Transverse colon (tissue), 4 donors: ENCODE data around the gene PPARA. TPM values are rescaled to one million over a fixed set of nuclear protein-coding genes. Genes with fewer than 3 reads are reported as not detected.
A peak's percentile ranks its signal among the peaks of the same experiment; 100 is the strongest.

ENCODE experiments used
- DNase-seq: peaks from one replicate; pipeline ENCODE4 v3.0.0-alpha.2; 2019
- H3K27ac ChIP-seq, 4 donors: fragments of 200-600 bp; sonication (generic); 2 replicates each; pipeline ENCODE4 v1.5.1; 2016 to 2018; ENCODE audit warnings: inconsistent platforms in 4 of 4
- H3K27me3 ChIP-seq: fragments of 200-600 bp; sonication (generic); 2 replicates; pipeline ENCODE4 v1.5.1; 2017; ENCODE audit warnings: inconsistent platforms
- H3K36me3 ChIP-seq, 4 donors: fragments of 200-600 bp; sonication (generic); 2 replicates each; pipeline ENCODE4 v1.5.1; 2017 to 2019; ENCODE audit warnings: inconsistent platforms in 4 of 4
- H3K4me1 ChIP-seq, 4 donors: fragments of 200-600 bp; sonication (generic); 2 replicates each; pipeline ENCODE4 v1.5.1; 2017 to 2020; ENCODE audit warnings: inconsistent platforms in 4 of 4
- H3K4me3 ChIP-seq, 4 donors: fragments of 200-600 bp; sonication (generic); 1 replicate in 1 of 4; 2 replicates in 3 of 4; pipeline versions ENCODE4 v1.5.1 to v1.6.1; 2017 to 2019; ENCODE audit warnings: inconsistent platforms in 4 of 4
- H3K9me3 ChIP-seq, 2 donors: fragments of 200-600 bp; sonication (generic); 2 replicates each; pipeline ENCODE4 v1.5.1; 2017 to 2019; ENCODE audit warnings: inconsistent platforms in 2 of 2
- CTCF ChIP-seq, 5 experiments: fragments of 200-600 bp in 3 of 5; fragments of 450-650 bp in 2 of 5; sonication (generic) in 3 of 5; IDR thresholded peaks; 1 replicate in 2 of 5; 2 replicates in 3 of 5; pipeline ENCODE4 v1.5.1; 2016 to 2017; ENCODE audit warnings: antibody characterized with exemption in 5 of 5, inconsistent platforms in 3 of 5, mild to moderate bottlenecking in 2 of 5, moderate library complexity in 1 of 5
- EP300 ChIP-seq: sonication (generic); formaldehyde crosslinking; IDR thresholded peaks from one replicate; pipeline ENCODE4 v1.6.1; 2017; ENCODE audit warnings: antibody characterized with exemption, low read depth
- POLR2A ChIP-seq: fragments of 450-650 bp; IDR thresholded peaks from one replicate; pipeline ENCODE4 v1.6.1; 2016; ENCODE audit warnings: antibody characterized with exemption, mild to moderate bottlenecking, moderate library complexity
- POLR2AphosphoS5 ChIP-seq, 3 donors: sonication (generic); formaldehyde crosslinking; IDR thresholded peaks; one replicate each; pipeline ENCODE4 v1.6.1; 2016; ENCODE audit warnings: antibody characterized with exemption in 3 of 3
- WGBS, 2 donors: methylation state at CpG; one replicate each; pipeline ENCODE4 v1.1.5; 2018; ENCODE audit warnings: low coverage in 1 of 2; 5-methylcytosine and 5-hydroxymethylcytosine counted together
- in situ Hi-C, 4 donors: fragments of 200-750 bp; cut with MboI; loops; one replicate each; pipeline versions ENCODE4 v1.15.0 to v1.15.1; 2017; ENCODE audit warnings: low sequenced_read_pairs in 3 of 4, low pct_ligation_motif_present in 1 of 4, low pct_unique_long_range_greater_than_20kb in 1 of 4
- intact Hi-C: fragments of 100-400 bp; cut with DNase I; formaldehyde crosslinking; loops from one replicate; pipeline ENCODE4 v1.15.1; 2023; ENCODE audit warnings: low total_unique reads
- total RNA-seq, 4 donors: library from RNA; depleted of rRNA; stranded (reverse); fragments of >200 nt; gene quantifications; one replicate each; pipeline ENCODE4 v1.1.0, GENCODE V29; 2016

The PPARA gene
- total RNA-seq, 4 donors from 2014 or later = 52.0 to 88.1 (median 74.7) TPM

GRCh38 chr22:46105494-46106278 is 44.6 kb upstream of the PPARA start:
- DNase-seq = peak; percentile 69

DNA sequence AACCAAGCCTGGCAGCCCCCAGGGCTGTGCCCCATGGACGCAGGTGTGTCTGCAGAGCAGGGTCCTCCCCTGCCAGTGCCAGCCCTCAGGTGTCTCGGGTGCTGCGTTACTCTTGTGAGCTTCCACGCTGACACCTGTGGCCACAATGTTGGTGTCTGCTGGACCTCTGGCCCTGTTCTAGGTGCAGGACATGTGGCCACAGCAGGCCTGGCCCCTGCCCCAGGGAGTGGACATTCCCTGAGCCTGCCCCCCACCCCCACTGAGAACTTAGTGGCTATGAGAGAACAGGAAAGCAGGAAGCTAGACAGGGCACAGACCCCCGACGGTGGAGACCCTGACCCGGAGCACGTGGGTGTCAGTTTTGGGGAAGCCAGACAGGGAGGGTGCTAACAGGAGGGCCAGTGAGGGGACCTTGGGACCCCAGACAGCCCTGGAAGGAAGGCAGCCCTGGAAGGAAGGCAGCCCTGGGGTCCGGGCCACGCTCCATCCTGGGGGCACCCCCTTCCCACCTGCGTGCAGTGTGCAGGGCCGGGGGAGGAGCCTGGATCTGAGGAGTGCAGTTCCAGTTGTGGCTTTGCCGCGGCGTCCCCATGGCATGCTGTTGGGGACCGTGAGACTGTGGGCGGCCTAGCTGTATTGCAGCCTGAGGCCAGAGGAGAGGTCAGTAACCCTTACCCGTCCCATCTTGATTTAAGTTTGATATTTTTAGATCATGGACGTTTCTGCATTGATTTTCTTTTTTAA is 43.9 kb upstream of the PPARA start:
- TF ChIP-seq POLR2AphosphoS5 (IDR thresholded peaks at IDR 0.05) (no peak), POLR2A (no peak), EP300 (no peak), CTCF (IDR thresholded peaks at IDR 0.05) (no peak)
- H3K36me3 ChIP-seq = peaks cover 0 to 4% (median 0%) of the 10 kb centered on the region in 4 donors

More at GRCh38 chr22:46105494-46106278, 44.6 kb upstream of the PPARA start:
- Histone ChIP-seq H3K27ac (peak overlapping the region; percentile 75 to 82 (median 77)), H3K4me3 (no peak overlapping the region), H3K36me3 (peaks cover 0 to 4% (median 0%) of the 10 kb centered on the region in 4 donors), H3K27me3 (no peaks in the 10 kb centered on the region), H3K4me1 (peaks cover 54 to 77% (median 61%) of the 10 kb centered on the region in 4 donors), H3K9me3 (no peaks in the 10 kb centered on the region)
- WGBS, 2 donors = 52% methylated on average over 24 of the region's 25 CpGs; no CpG with 5 or more reads in 1 of the 2 donors
- TF ChIP-seq CTCF (IDR thresholded peaks at IDR 0.05) = no peak
- TF ChIP-seq POLR2AphosphoS5 (IDR thresholded peaks at IDR 0.05) = peak in 1 of 3 donors; percentile 32
- TF ChIP-seq EP300 = peak; percentile 40
- intact Hi-C loops (loop anchor here (2.0 kb wide), 1 partner anchor 17 kb away; no protein-coding TSS in a partner anchor), in situ Hi-C loops (loop anchor here in 1 of 4 donors (25.0 kb wide), 1 partner anchor 432 kb away; the partner anchor contains the start of gene CELSR1)

GRCh38 chr22:46107089-46107664 is 43.1 kb upstream of the PPARA start:
- peak; percentile 56 for DNase-seq
- intact Hi-C loops = loop anchor here (2.0 kb wide), 1 partner anchor 18 kb away; no protein-coding TSS in a partner anchor
- Histone ChIP-seq H3K9me3 (no peaks in the 10 kb centered on the region), H3K27ac (peak overlapping the region; percentile 75 to 82 (median 77)), H3K27me3 (no peaks in the 10 kb centered on the region), H3K4me1 (peaks cover 54 to 80% (median 64%) of the 10 kb centered on the region in 4 donors), H3K4me3 (no peak overlapping the region), H3K36me3 (peaks cover 0 to 4% (median 0%) of the 10 kb centered on the region in 4 donors)
- in situ Hi-C loops = loop anchor here in 1 of 4 donors (25.0 kb wide), 1 partner anchor 430 kb away; the partner anchor contains the start of gene CELSR1
- TF ChIP-seq POLR2AphosphoS5 (IDR thresholded peaks at IDR 0.05) (peak; percentile 27 to 58 (median 33)), CTCF (IDR thresholded peaks at IDR 0.05) (no peak)
- WGBS, 2 donors = 14 to 33% methylated on average over 9 to 34 of the region's 35 CpGs

More for the DNA sequence above, 43.9 kb upstream of the PPARA start:
- Histone ChIP-seq H3K27me3 (no peaks in the 10 kb centered on the region), H3K4me1 (peaks cover 54 to 80% (median 64%) of the 10 kb centered on the region in 4 donors), H3K4me3 (no peak overlapping the region), H3K27ac (peak overlapping the region; percentile 75 to 82 (median 77)), H3K9me3 (no peaks in the 10 kb centered on the region)
- intact Hi-C loops (loop anchor here (2.0 kb wide), 1 partner anchor 18 kb away; no protein-coding TSS in a partner anchor), in situ Hi-C loops (loop anchor here in 1 of 4 donors (25.0 kb wide), 1 partner anchor 431 kb away; the partner anchor contains the start of gene CELSR1)
- 47 to 49% methylated on average over 3 to 18 of the region's 19 CpGs for WGBS, 2 donors
- DNase-seq = no peak
